ENCODE measurements around the gene PRPF19. TPM values are rescaled to one million over a fixed set of nuclear protein-coding genes. Genes with fewer than 3 reads are reported as not detected.
A peak's percentile ranks its signal among the peaks of the same experiment; 100 is the strongest.

Gene PRPF19
- total RNA-seq, 1 experiment from 2014 or later = 116 TPM

- ATAC-seq (no peak), DNase-seq (ENCODE audit: low spot score) (no peak)
- Mint-ChIP-seq H3K27ac (no peak overlapping the region), H3K9me3 (no peaks in the 10 kb centered on the region), H3K27me3 (ENCODE audit: low read depth) (peaks cover under 1% of the 10 kb centered on the region), H3K4me1 (peaks cover 33% of the 10 kb centered on the region), H3K36me3 (peaks cover 20% of the 10 kb centered on the region), H3K4me3 (no peak overlapping the region)
- TF ChIP-seq ELF4 (CRISPR knock-in tag; IDR thresholded peaks at IDR 0.05; ENCODE audit: low read depth) = no peak
- ChIA-PET CTCF (interaction anchor here (1.0 to 1.4 kb wide), 2 partner anchors 10 to 17 kb away, joined by 3 read pairs; no protein-coding TSS in a partner anchor), POLR2A (no interaction called here)
Measured at GRCh38 chr11:60847896-60848295, 58.5 kb downstream of the PRPF19 start.

- no peak for DNase-seq (ENCODE audit: low spot score)
- POLR2A ChIA-PET = no interaction called here
- H3K27me3 Mint-ChIP-seq (ENCODE audit: low read depth) = no peaks in the 10 kb centered on the region; the same call in 1 of the 2 replicates
- CTCF ChIA-PET = interaction anchor here (0.9 to 1.4 kb wide), 3 partner anchors 9 to 41 kb away, joined by 3 read pairs; no protein-coding TSS in a partner anchor
- peaks cover 20% of the 10 kb centered on the region for H3K36me3 Mint-ChIP-seq
- no peak for ATAC-seq
- no peak overlapping the region for H3K4me3 Mint-ChIP-seq
- H3K4me1 Mint-ChIP-seq = peaks cover 33% of the 10 kb centered on the region
- TF ChIP-seq EMX1 (CRISPR knock-in tag; IDR thresholded peaks at IDR 0.05) (no peak), CBFB (CRISPR knock-in tag; IDR thresholded peaks at IDR 0.05; ENCODE audit: low read depth) (no peak)
- no peaks in the 10 kb centered on the region for H3K9me3 Mint-ChIP-seq
- no peak overlapping the region for H3K27ac Mint-ChIP-seq
Measured at GRCh38 chr11:60847281-60847680, 59.1 kb downstream of the PRPF19 start.

GRCh38 chr11:60845338-60845737 lies 61.0 kb downstream of the PRPF19 start:
- H3K36me3 Mint-ChIP-seq = peaks cover 9% of the 10 kb centered on the region

GRCh38 chr11:60844870-60845221 lies 61.5 kb downstream of the PRPF19 start:
- no peaks in the 10 kb centered on the region for H3K9me3 Mint-ChIP-seq
- peak overlapping the region; percentile 89 for H3K4me3 Mint-ChIP-seq
- H3K4me1 Mint-ChIP-seq = peaks cover 33% of the 10 kb centered on the region
- H3K36me3 Mint-ChIP-seq = peaks cover 6% of the 10 kb centered on the region
- CTCF ChIA-PET = interaction anchor here (0.8 to 3.5 kb wide), 2 partner anchors 13 to 43 kb away, joined by 3 to 17 read pairs; no protein-coding TSS in a partner anchor
- no peaks in the 10 kb centered on the region for H3K27me3 Mint-ChIP-seq (ENCODE audit: low read depth)
- H3K27ac Mint-ChIP-seq = peak overlapping the region; percentile 57
- no peak for DNase-seq (ENCODE audit: low spot score)
- no peak for ATAC-seq
- POLR2A ChIA-PET = no interaction called here
- TF ChIP-seq ZNF396 (CRISPR knock-in tag; IDR thresholded peaks at IDR 0.05; ENCODE audit: borderline replicate concordance) (no peak), PRDM15 (CRISPR knock-in tag; IDR thresholded peaks at IDR 0.05) (no peak), FOXK1 (CRISPR knock-in tag; IDR thresholded peaks at IDR 0.05) (no peak), ZNF425 (CRISPR knock-in tag; conservative IDR thresholded peaks at IDR 0.05) (no peak), ZNF263 (CRISPR knock-in tag; IDR thresholded peaks at IDR 0.05; ENCODE audit: low read depth) (no peak), ELF4 (CRISPR knock-in tag; IDR thresholded peaks at IDR 0.05; ENCODE audit: low read depth) (no peak), KAT7 (CRISPR knock-in tag; IDR thresholded peaks at IDR 0.05; ENCODE audit: borderline replicate concordance) (no peak), GTF2I (CRISPR knock-in tag; conservative IDR thresholded peaks at IDR 0.05) (no peak), ZNF532 (CRISPR knock-in tag; IDR thresholded peaks at IDR 0.05; ENCODE audit: borderline replicate concordance) (no peak), CREB1 (CRISPR knock-in tag; IDR thresholded peaks at IDR 0.05) (no peak), JAZF1 (CRISPR knock-in tag; IDR thresholded peaks at IDR 0.05) (no peak)

More at GRCh38 chr11:60845338-60845737, 61.0 kb downstream of the PRPF19 start:
- Mint-ChIP-seq H3K4me1 (peaks cover 33% of the 10 kb centered on the region), H3K27me3 (ENCODE audit: low read depth) (no peaks in the 10 kb centered on the region), H3K4me3 (no peak overlapping the region), H3K27ac (0 out of 2 replicates have a peak overlapping the region, but pooled peaks have one; percentile 31), H3K9me3 (no peaks in the 10 kb centered on the region)
- TF ChIP-seq SOX15 (CRISPR knock-in tag; IDR thresholded peaks at IDR 0.05) = no peak
- no peak for TF ChIP-seq ZNF396 (CRISPR knock-in tag; IDR thresholded peaks at IDR 0.05; ENCODE audit: borderline replicate concordance)
- TF ChIP-seq FOXP1 (CRISPR knock-in tag; IDR thresholded peaks at IDR 0.05; ENCODE audit: borderline replicate concordance) = no peak
- TF ChIP-seq ZNF671 (CRISPR knock-in tag; IDR thresholded peaks at IDR 0.05) = no peak
- TF ChIP-seq CREB1 (CRISPR knock-in tag; IDR thresholded peaks at IDR 0.05) = no peak
- no peak for TF ChIP-seq NFYB (CRISPR knock-in tag; conservative IDR thresholded peaks at IDR 0.05; ENCODE audit: low read depth)
- TF ChIP-seq NR2C2 (CRISPR knock-in tag; IDR thresholded peaks at IDR 0.05) = no peak
- no peak for TF ChIP-seq OVOL2 (CRISPR knock-in tag; IDR thresholded peaks at IDR 0.05; ENCODE audit: borderline replicate concordance)
- TF ChIP-seq USF1 (CRISPR knock-in tag; IDR thresholded peaks at IDR 0.05) = no peak
- TF ChIP-seq TEAD4 (CRISPR knock-in tag; IDR thresholded peaks at IDR 0.05) = no peak
- TF ChIP-seq HMGA2 (CRISPR knock-in tag; IDR thresholded peaks at IDR 0.05) = no peak
- TF ChIP-seq IRF2 (CRISPR knock-in tag; IDR thresholded peaks at IDR 0.05; ENCODE audit: borderline replicate concordance, low read depth) = no peak
- no peak for TF ChIP-seq CBFB (CRISPR knock-in tag; IDR thresholded peaks at IDR 0.05; ENCODE audit: low read depth)
- DNase-seq (ENCODE audit: low spot score) = no peak
- ChIA-PET POLR2A (no interaction called here), CTCF (interaction anchor here (0.8 to 3.5 kb wide), 2 partner anchors 14 to 42 kb away, joined by 3 to 17 read pairs; no protein-coding TSS in a partner anchor)
- ATAC-seq = no peak
